Measurements from ENCODE around the gene RASGRF1.
A peak's percentile ranks its signal among the peaks of the same experiment; 100 is the strongest.
"Not testable (repeated sequence)": the region's sequence is repeated elsewhere in the genome, so short reads cannot be mapped to it uniquely, and the experiment has no call there.

RASGRF1 gene

GRCh38 chr15:78929536-78930264 is 160.9 kb downstream of the RASGRF1 start:
- DNase-seq = no peak

- no peak for DNase-seq
Observed at GRCh38 chr15:78928616-78929093, 161.9 kb downstream of the RASGRF1 start.

- DNase-seq = not testable (repeated sequence)
Observed at GRCh38 chr15:78928176-78928575, 162.4 kb downstream of the RASGRF1 start.

GRCh38 chr15:78927077-78927790 is 163.3 kb downstream of the RASGRF1 start:
- no peak for DNase-seq

- no peak for DNase-seq
Observed at GRCh38 chr15:78925956-78926743, 164.4 kb downstream of the RASGRF1 start.

GRCh38 chr15:78925076-78925624 is 165.4 kb downstream of the RASGRF1 start:
- DNase-seq = no peak

GRCh38 chr15:78923480-78924360 is 166.9 kb downstream of the RASGRF1 start:
- DNase-seq = no peak

- DNase-seq = no peak
Observed at GRCh38 chr15:78923015-78923414, 167.6 kb downstream of the RASGRF1 start.

GRCh38 chr15:78922527-78922926 is 168.1 kb downstream of the RASGRF1 start:
- no peak for DNase-seq

GRCh38 chr15:78921940-78922339 is 168.6 kb downstream of the RASGRF1 start:
- DNase-seq = no peak

- DNase-seq = no peak
Observed at GRCh38 chr15:78921517-78921916, 169.1 kb downstream of the RASGRF1 start.

GRCh38 chr15:78917888-78918287 is 172.7 kb downstream of the RASGRF1 start:
- DNase-seq = no peak

- DNase-seq = no peak
Observed at GRCh38 chr15:78916088-78916487, 174.5 kb downstream of the RASGRF1 start.

- peak; percentile 43 for DNase-seq
Observed at GRCh38 chr15:78915341-78916087, 175.1 kb downstream of the RASGRF1 start.

GRCh38 chr15:78914027-78914764 is 176.4 kb downstream of the RASGRF1 start:
- DNase-seq = no peak

- no peak for DNase-seq
Observed at GRCh38 chr15:78913012-78913411, 177.6 kb downstream of the RASGRF1 start.

GRCh38 chr15:78912316-78912715 is 178.3 kb downstream of the RASGRF1 start:
- no peak for DNase-seq

GRCh38 chr15:78910271-78910670 is 180.3 kb downstream of the RASGRF1 start:
- no peak for DNase-seq

Data from fibroblast of skin of scalp (primary cell).